22Rv1 (cell line): ENCODE measurements around the gene RAVER1.
"Not testable (repeated sequence)": the region's sequence is repeated elsewhere in the genome, so short reads cannot be mapped to it uniquely, and the experiment has no call there.

Source experiments
- H3K27ac ChIP-seq: fragments of 450-650 bp; 2 replicates; pipeline ENCODE4 v1.5.1; 2017
- ZFX ChIP-seq: fragments of 450-650 bp; IDR thresholded peaks from 2 replicates; pipeline ENCODE4 v1.6.1; 2017; ENCODE audit warnings: antibody characterized with exemption, borderline replicate concordance
- TF ChIP-seq, protein P1 (sequence below): fragments of 450-650 bp; IDR thresholded peaks from 2 replicates; pipeline ENCODE4 v1.5.1; 2017; ENCODE audit warnings: mild to moderate bottlenecking

Gene RAVER1

GRCh38 chr19:10339380-10339960 is 6.1 kb upstream of the RAVER1 start, which contains the start of gene ICAM3:
Gene ICAM3 (minus strand): TSS chr19:10339624. CDS start chr19:10339614, 10 bp downstream.
- H3K27ac ChIP-seq: no peak within 1 kb of the TSS
- TF ChIP-seq ZFX: no peak
- TF ChIP-seq, protein P1, sequence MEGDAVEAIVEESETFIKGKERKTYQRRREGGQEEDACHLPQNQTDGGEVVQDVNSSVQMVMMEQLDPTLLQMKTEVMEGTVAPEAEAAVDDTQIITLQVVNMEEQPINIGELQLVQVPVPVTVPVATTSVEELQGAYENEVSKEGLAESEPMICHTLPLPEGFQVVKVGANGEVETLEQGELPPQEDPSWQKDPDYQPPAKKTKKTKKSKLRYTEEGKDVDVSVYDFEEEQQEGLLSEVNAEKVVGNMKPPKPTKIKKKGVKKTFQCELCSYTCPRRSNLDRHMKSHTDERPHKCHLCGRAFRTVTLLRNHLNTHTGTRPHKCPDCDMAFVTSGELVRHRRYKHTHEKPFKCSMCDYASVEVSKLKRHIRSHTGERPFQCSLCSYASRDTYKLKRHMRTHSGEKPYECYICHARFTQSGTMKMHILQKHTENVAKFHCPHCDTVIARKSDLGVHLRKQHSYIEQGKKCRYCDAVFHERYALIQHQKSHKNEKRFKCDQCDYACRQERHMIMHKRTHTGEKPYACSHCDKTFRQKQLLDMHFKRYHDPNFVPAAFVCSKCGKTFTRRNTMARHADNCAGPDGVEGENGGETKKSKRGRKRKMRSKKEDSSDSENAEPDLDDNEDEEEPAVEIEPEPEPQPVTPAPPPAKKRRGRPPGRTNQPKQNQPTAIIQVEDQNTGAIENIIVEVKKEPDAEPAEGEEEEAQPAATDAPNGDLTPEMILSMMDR: no peak

DNA sequence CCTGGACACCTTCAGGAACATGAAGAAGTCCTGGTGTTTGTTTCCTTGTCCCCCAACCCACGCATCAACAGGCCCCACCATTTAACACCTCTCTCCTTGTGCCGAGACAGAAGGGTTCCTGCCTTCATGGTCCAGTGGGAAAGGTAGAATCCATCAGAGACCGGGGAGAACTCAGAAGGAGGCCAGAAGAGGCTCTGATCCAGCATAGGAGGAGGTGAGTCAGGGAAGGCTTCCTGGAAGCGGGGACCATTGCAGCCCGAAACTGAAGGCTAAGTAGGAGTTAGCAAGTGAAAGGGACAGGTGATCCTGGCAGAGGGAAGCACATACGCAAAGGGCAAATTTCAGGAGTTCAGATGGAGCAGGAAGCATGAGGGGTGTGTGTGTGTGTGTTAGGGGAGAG is 5.6 kb upstream of the RAVER1 start:
- TF ChIP-seq ZFX: no peak
- TF ChIP-seq, protein P1: no peak
- H3K27ac ChIP-seq: no peak overlapping the region

GRCh38 chr19:10336725-10337124 is 3.4 kb upstream of the RAVER1 start:
- not testable (repeated sequence) for H3K27ac ChIP-seq

- H3K27ac ChIP-seq: peak overlapping the region; percentile 85; the same call in 1 of the 2 replicates
- TF ChIP-seq ZFX: no peak
- TF ChIP-seq, protein P1: no peak
Observed at GRCh38 chr19:10335352-10335985, 2.1 kb upstream of the RAVER1 start.

DNA sequence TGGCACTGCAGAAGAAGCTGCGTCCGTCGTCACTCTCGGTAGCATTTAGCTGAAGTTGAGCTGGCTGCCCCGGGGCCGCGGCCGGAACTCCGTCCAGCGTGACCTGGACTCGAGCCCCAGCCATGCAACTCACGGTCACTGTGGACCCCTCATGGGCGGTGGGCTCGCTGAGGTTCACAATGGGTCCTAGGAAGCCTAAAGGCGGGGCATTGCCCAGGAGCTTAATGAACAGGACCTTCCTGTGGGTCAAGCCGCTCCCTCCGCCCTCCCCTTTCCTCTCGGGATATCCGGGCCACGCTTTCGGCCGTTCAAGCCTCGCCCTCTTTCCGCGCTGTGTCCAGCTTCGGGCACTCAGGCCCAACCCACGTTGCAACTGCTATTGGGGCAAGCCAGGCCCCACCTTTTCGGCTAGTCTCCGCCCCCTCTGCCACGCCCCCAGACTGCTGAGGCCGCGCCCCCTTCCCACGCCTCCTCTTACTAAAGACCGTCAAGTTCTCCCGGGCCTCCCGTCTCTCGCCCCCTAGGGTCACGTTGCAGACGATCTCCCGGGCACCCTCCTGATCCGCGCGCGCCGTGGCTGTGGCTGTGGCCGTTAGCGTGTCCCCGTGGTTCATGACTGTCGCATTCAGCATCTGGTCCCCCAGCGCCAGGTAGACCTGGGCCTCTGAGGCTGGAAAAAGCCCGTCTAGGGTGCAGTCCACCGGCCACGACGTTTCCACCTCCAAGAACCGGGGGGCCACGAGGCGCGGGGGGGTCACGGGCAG is 1.4 kb upstream of the RAVER1 start:
- TF ChIP-seq, protein P1: peak; percentile 28; the same call in 1 of the 2 replicates
- no peak for TF ChIP-seq ZFX
- H3K27ac ChIP-seq: peak overlapping the region; percentile 85

DNA sequence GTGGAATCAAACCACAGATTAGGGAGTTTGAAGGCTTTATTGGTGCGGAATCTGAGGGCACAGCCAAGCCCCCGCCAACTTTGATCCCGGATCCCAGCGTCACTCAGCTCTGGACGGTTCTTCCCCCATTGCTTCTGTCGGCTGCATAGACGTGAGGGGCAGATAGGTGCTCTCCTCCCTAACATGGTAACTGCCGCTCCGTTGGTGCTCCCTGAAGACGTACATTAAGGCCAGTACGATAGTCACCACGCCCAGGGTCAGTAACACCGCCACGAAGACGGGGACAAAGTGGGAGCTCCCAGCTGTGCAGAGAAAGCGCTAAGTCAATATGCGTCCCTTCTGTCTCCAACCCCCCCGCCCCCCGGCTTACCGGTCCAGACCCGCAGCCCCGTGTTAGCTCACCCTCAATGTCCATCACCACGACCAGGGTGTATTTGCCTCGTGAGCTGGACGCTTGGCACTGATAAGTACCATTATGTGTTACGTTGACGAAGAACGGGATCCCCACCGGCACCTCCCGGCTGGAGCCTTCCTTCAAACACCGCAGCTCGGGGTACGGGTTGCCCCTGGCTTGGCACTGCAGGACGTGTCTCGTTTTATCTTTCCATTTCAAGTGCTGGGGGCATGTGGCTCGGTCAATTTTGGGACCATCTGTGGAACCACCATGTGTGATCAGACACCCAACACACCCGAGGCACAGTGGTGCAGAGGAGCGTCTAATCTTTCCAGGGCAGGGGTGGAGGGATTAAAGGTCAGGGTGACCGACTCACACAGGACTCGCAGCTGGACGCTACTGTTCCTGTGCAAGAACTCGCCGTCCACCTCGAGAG is 644 bp upstream of the RAVER1 start:
- H3K27ac ChIP-seq: peak overlapping the region; percentile 85
- no peak for TF ChIP-seq ZFX
- TF ChIP-seq, protein P1: no peak

DNA sequence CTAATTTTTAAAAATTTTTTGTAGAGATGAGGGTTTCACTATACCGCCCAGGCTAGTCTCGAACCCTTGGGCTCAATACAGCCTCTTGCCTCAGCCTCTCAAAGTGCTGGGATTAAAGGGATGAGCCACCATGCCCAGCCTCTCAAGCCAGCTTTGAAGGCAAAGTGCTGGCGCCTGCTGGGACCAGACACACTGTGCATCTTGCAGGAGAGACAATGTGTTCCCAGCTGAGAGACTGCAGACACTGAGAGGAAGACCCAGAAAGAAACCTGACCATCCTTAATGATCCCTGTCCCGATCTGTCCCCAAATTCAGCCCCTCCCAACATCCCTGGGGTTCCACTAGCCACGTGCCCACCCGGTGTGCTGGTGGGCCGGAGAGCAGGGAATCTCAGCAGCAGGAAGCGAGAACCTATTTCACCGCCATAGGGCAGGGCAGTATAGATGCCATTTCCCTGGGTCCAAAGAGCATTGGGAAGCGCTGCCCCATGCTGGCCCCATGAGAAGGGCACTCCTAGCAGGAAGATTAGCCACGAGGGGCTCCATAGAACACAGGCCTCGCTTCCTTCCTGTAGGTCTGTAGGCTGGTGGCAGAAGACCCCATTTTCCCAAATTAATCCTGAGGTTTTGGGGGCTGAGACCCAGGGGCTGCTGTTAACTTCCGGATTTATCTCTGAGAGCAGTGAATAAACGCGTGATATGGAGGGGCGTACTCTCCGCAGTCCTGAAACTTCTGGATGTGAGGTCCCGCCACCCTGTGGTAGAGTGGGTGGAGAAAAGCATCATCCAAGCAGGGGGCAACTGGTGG is 968 bp downstream of the RAVER1 start:
- TF ChIP-seq, protein P1: no peak
- no peak for TF ChIP-seq ZFX
- H3K27ac ChIP-seq: peak overlapping the region; percentile 85
